ENCODE data around the gene NUDT3.
A peak's percentile ranks its signal among the peaks of the same experiment; 100 is the strongest.
"Not testable (repeated sequence)": the region's sequence is repeated elsewhere in the genome, so short reads cannot be mapped to it uniquely, and the experiment has no call there.

Gene NUDT3

GRCh38 chr6:34248727-34249468 lies 143.6 kb downstream of the NUDT3 start, which contains the start of gene SMIM29:
Gene SMIM29, minus strand, starts transcription at chr6:34249006. Its CDS starts 1,215 bp downstream, at chr6:34247791.
- DNase-seq = peak; percentile 96 to 98 (median 98)

- DNase-seq = peak; percentile 47 to 85 (median 78)
Observed at GRCh38 chr6:34248198-34248726, 144.2 kb downstream of the NUDT3 start.

- no peak for DNase-seq
Observed at GRCh38 chr6:34247481-34248197, 144.8 kb downstream of the NUDT3 start.

GRCh38 chr6:34246563-34247391 lies 145.7 kb downstream of the NUDT3 start:
- DNase-seq = peak in 3 of 4 experiments; percentile 37 to 58 (median 50)

- no peak for DNase-seq
Observed at GRCh38 chr6:34246249-34246562, 146.3 kb downstream of the NUDT3 start.

GRCh38 chr6:34245761-34246140 lies 146.7 kb downstream of the NUDT3 start:
- not testable (repeated sequence) for DNase-seq

GRCh38 chr6:34245032-34245760 lies 147.3 kb downstream of the NUDT3 start:
- not testable (repeated sequence) for DNase-seq

GRCh38 chr6:34243901-34244884 lies 148.3 kb downstream of the NUDT3 start:
- DNase-seq = peak; percentile 74 to 88 (median 84)

GRCh38 chr6:34243131-34243771 lies 149.2 kb downstream of the NUDT3 start:
- DNase-seq = no peak

- DNase-seq = no peak
Observed at GRCh38 chr6:34242252-34243130, 150.0 kb downstream of the NUDT3 start.

- no peak for DNase-seq
Observed at GRCh38 chr6:34241351-34242215, 150.9 kb downstream of the NUDT3 start.

GRCh38 chr6:34240329-34241248 lies 151.9 kb downstream of the NUDT3 start:
- DNase-seq = no peak

GRCh38 chr6:34239893-34240292 lies 152.6 kb downstream of the NUDT3 start:
- DNase-seq = no peak

- no peak for DNase-seq
Observed at GRCh38 chr6:34239500-34239825, 153.0 kb downstream of the NUDT3 start.

- no peak for DNase-seq
Observed at GRCh38 chr6:34238585-34239499, 153.6 kb downstream of the NUDT3 start.

All from suppressor macrophage (primary cell).